NCI-H82 treated with DMSO at 0.1 percent for 48 hours (cell line): Measurements from ENCODE around the gene FAM83B.
"Not testable (repeated sequence)": the region's sequence is repeated elsewhere in the genome, so short reads cannot be mapped to it uniquely, and the experiment has no call there.

Experiments
- DNase-seq: peaks from one replicate; lab custom pipeline; 2025; ENCODE audit not compliant: unreplicated experiment; lab: John Stamatoyannopoulos, UW

FAM83B gene

DNA sequence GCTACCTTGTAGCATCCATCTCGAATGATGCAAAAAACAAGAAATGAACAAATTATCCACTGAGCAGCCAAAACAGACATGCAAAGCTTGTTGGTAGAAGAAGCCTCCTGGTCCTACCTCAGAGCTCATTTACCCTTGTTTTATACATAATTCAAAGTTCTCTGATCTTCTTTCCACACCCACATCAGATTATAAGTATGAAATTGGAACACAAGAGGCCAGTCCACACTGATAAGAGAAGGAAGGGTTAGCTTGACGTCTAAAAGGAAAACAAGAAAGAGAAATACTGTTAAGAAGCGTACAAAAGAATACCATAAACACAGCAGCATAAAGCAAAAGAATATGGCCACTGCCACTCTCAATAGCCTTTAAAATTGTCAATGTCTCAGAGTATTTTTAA is 49.7 kb downstream of the FAM83B start:
- DNase-seq, result no peak

DNA sequence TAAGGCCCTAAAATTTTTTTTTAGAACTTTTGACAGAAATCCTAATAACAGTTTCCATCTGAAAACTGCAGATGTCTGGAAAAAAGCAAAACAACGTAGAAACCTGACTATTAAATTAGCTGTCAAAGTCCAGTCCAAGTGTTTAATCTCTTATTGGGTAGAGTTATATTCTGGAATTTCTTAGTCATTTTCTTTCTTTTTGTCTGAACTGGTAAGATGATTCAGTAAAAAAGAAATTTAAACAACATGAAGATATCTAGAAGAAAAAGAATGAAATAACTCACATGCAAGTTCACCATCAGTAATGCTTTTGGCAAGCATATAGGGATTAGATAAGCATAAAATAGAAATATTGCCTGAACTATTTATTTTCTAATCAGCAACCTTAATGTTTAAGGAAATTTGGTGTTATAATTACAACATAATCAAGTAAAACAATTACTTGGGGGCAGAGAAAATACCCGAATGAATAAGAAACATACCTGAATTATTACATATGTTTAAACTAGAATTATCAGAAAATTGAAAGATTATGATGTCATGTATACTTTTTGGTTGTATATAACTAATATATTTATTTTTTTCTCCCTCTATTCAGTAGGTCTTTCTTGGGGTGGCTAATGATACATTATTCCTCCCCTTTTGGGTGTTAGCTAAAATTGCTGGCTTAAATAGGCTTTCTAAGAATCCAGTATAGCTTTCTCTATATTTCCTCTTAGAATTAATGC is 51.1 kb downstream of the FAM83B start:
- no peak for DNase-seq

DNA sequence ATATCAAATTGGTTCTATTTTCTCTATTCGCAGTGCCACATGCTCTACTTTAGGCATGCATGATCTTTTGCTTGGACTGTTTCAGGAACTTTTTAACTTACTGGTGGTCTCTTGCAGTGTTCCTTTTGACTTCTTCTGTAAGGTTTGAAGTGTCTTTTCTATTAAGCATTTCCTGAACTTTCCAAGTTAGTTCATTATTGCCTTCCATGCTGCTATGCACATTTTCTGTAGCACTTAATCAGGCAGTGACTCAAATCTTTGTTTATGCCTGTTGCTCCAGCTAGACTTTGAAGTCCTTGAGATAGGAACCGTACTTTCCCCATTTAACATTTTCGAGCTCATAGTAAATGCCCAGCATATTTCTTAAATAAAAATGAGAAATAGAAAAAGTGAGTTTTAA is 52.2 kb downstream of the FAM83B start:
- no peak for DNase-seq

DNA sequence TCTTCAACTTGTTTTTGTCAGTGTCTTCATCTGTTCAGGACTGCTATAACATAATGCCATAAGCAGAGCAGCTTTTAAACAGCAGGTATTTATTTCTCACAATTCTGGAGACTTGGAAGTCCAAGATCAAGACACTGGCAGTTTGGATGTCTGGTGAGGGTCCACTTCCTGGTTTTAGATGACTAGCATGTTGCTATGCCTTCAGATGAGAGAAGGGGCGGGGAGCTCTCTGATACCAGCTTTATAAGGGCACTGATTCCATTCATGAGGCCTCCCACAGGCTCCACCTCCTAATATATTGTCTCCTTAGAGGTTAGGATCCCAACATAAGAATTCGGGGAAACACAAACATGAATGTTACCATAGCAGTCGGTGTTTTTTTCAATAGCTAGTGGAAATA is 52.9 kb downstream of the FAM83B start:
- DNase-seq, result no peak

DNA sequence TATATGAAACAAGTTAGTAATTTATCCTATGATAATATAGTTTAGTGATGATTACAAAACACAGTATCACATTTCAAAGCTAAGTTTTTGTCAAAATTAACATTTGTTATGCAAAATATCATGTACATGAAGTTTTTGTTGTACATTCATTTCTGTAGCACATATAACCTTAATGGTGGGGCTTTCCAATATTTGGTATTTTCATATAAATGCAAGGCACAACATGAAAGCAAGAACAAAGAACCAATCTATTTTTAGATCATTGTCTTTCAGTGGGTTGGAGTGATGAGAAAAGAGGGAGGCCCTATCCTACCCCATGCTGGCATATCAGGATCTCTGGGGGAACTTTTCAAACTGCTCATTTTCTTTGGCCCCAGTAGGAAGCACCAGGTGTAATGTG is 53.4 kb downstream of the FAM83B start:
- DNase-seq, result no peak

DNA sequence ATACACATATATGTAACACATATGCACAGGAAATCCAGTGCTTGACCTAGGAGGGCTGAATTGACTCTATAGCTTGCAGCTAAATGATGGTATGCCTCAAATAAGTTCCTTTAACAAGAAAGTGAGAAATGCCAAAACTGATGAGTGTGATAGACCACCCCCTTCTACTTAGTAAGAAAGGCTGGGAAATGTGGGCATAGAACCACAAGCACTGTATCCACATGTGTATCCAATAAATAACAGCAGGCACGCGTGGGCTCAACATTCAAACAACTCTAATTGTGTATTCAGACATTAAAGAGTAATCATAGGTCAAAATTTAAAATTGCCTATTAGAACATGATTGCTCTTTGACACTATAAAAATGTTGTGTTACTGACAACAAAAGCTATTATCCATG is 54.1 kb downstream of the FAM83B start:
- no peak for DNase-seq

DNA sequence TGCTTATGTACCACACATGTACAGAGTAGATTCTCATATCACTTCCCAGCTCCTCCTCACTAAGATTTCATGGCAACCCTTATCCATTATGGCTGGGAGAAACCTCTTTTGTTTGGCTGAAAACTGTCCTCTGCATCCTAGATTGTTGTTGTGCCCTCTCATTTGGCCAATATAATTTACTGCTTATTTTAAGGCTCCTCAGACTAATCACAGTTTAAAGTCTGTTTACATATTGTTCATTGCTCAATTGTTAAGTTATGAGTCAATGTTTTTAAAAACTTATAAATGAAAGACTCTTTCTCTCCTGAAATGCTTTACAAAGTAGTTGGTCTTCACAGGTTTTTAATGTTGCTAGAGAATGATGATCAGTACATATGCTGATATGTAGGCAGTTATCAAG is 57.3 kb downstream of the FAM83B start:
- no peak for DNase-seq

DNA sequence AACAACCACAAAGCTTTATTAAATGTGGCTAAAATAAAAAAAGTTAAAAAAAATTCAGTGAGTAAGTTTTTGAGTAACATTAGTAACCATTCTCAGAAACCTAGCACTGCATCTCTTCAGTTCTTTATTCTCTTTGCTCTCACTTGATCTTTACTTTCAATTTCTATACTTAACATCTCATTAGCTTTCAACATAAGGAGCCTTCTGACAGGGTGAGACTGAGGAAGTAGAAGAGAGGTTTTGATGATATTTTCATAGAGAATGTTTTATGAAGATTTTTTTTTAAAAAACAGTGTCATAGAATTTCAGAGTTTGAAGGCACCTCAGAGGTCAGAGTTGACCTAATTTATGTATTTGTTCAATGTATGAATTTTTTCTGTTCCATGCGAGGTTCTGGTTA is 60.8 kb downstream of the FAM83B start:
- no peak for DNase-seq

DNA sequence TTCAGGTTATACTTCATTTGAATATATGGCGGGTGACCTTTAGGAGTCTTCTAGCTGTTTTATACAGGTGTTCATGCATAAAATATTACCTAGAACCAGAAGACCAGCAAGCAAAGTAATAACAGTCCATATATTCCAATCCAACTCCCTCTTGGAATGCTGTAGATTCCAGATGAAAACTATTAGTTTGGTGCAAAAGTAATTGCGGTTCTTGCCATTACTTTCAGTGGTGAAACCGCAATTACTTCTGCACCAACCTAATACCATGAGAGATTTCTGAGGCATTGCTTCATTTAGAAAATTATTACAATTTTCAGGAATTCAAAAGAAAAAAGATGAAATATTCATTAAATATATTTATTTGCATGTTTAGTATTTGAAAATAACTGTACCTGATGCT is 62.6 kb downstream of the FAM83B start:
- DNase-seq, result no peak

DNA sequence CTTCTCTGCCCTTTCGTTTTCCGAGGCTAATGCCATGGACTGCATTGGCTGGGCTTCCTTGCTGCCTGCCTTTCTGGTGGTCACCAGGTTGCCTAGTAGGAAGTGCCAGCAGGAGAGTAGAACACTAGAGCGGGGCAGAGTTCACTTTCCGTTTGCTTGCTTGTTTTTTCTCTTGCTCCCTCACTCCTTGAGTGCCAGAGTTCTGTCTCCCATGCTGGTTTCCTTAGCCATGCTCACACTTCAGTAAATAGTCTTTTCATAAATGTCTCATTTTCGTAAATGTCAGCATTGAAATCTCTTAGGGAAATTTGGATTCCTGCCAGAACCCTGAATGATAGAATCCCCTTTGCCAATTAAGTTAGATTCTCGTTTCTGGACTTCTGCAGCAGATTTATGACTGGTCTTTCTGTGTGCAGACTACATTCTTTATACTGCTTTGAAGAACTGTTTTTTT is 63.9 kb downstream of the FAM83B start:
- DNase-seq, result no peak

DNA sequence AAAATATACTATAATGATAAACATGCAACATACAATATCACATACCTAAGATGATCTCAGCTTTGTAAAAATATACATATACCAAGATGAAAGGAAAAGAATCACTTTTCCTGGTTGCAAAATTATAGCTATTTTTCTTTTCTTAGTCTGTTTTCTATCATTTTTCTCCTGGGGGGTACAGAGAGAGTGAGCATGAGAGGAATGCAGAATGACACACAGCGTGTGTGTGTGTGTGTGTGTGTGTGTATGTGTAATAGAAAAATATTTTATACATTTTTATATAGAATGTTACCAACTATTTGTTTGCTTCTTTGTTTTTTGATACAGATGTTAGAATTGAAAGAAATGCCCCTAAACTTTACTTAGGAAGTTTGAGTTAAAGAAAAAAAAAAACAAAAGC is 64.3 kb downstream of the FAM83B start:
- no peak for DNase-seq

DNA sequence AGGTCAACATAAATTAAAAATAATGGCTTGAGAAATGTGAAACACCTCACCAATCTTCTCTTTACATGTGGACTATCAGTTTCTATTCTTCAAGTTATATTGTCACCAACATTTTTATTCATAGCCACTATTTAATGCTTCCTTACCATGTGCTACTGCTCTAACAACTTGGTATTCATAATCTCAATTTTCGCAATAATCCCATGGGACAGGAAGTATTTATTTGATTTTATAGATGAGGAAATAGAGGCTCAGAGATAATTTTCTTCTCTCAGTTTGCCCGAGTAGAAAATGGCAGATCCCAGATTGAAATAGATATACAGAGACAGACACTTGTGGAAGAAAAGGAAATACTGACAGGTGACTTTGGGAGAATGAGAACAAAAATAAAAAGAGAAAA is 66.6 kb downstream of the FAM83B start:
- DNase-seq, result no peak

DNA sequence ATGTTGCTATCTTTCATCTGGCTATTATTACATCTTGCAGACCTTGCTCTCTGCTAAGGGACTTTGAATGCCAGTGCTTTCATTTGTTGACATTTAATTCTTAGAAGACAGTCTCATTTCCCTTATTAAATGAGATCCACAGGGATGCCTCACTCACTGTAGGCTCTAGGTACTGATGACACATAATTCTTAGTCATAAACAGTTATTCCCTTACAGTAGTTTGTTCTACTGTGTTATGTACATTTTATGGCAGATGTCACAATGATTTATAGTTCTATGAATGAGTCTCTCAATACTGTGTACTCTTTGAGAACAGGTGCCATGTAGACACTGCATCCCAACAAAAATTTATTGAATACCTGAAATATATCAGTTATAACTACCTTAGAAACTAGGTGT is 70.3 kb downstream of the FAM83B start:
- no peak for DNase-seq

DNA sequence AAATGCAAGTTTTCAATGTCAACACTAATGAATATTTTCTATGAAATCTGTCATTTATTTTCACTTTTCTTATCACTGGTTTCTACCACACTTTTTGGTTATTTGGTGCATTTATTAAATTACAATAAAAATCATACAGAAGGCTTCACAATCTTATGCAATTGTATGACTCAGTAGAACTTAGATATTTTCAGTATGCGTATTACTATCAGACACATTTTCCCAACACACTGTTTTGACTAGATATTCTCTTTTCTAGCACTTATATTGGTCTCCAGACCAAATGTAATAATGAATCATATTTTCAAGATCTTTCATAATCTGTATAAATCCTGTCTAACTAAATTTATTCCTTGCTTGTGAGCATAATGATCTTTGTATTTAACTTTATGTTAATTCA is 74.1 kb downstream of the FAM83B start:
- no peak for DNase-seq

DNA sequence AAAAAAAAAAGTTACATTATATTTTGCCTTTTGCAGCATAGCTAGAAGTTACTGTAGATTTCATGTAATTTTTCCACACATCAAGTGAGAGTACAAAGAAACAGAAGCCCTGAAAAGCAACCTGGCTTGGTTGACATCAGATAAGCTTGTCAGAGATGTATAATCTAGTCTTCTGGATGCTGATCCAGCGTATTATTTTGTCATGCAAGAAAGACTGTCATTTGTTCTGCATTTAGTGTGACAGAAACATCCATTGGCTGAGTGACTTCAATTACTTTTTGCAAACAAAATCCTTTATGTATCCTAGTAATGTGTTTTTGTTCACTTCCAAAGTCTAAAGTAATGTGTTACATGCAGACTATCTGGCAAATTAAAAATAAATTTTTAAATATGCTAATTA is 75.3 kb downstream of the FAM83B start:
- no peak for DNase-seq

DNA sequence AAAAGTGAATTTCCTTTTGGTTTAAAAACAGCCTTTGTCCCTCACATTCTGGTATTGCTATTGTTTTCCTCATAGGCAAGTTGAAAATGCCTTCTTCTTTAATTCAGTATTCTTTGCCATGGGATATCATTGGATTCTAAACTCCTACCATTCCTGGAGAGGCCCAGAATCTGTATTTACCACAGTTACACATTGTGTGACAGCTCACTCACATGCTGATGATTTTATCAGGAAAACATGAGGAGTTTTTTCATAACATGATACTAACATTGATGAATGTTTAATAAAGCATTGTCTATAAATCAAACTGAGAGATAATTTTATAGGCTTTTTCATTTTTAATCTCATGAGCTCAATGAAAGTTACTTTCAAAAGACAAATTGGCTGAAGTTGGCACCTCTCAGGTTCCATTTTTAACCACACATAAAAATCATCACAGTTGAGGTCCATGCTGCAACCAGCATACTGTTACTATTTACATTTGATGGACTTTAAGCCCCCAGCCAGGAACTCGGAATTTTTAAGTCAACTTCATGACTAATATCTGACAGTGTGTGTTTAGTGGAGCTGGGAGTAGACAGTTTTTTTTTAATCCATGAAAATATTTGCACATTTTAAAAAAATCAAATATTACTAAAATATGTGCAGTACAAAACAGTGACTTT is 82.8 kb downstream of the FAM83B start:
- DNase-seq, result no peak

DNA sequence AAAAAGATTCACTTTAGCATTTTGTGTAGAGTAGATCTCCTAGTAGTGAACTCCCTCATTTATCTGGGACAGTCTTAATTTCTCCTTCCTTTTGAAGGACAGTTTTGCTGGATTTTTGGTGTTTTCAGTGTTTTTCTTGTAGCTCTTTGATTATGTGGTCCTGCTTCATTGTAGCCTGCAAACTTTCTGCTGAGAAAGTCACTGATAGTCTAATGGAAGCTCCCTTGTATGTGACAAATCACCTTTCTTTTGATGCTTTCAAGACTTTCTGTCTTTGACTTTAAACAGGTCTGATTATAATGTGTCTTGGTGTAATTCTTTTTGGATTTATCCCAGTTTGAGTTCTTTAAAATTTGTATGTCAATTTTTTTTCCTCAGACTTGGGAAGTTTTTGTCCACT is 86.1 kb downstream of the FAM83B start:
- DNase-seq, result no peak

DNA sequence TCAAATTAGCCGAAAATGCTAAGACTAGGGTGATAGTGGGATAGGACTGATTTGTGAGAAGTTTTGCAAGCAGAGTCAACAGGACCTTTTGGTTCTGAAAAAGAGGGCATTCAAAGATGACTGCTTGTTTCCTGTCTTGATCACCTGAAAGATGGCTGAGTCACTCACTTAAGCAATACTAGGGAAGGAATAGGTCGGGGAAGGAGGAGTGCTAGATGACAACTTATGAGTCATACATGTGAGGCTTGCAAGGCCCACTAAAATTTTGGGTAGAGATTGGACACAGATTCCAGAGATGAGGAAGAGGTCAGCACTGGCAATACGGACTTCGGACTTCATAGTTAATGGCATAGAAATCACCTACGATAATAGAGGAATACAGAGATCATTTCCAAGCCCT is 89.2 kb downstream of the FAM83B start:
- no peak for DNase-seq

DNA sequence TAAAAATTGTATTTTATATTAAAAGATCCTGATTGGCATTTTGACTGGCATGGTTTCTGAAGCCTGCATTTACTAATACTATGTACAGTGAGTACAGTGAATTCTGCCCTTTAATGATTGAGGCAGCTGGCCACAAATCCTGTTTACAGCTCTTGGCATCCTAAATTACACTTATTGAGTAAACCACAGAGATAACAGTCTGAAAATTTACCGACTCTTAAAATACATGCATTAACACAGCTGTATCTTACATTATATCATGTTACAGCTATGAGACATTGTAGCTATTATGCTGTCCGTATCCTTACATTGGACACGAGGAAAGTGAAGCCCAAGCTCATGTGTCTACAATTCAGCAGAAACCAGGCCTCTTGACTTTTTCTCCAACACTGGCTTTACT is 90.8 kb downstream of the FAM83B start:
- DNase-seq, result no peak

DNA sequence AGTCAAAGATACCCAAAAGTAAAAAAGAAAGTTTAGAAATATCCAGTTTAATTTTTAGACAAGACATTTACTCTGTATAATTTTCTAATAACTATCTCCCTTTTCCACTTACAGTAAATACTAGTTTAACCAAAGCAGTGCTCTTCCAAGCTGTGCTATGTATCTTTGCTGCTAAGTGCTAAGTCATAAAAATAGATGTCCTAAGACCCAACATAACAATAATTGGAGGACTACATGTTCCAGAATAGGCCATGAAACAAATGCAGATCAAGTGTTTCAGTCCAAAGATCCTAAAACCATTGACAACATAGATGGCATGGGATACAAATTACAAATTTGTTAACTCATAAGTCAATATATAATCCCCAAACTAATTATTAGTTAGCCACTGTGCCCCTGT is 111.1 kb downstream of the FAM83B start:
- DNase-seq, result no peak

DNA sequence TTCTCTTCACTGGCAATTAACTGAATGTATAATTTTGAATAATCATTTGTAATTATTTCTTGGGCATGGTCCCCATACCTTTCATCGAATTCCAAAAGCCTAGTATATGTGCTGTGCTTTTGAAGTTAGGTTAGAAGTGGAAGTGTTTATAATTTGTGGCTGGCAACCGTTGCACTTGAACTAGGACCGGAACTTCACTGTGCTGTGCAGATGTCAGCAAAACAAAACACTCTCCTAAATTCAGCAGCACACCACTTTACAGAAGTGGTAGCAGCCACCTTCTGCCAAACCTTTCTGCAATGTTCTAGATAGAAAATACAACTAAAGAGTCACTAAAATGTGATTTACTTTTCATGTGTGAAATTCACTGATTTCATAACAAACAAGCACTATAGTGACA is 111.9 kb downstream of the FAM83B start:
- DNase-seq, result no peak

DNA sequence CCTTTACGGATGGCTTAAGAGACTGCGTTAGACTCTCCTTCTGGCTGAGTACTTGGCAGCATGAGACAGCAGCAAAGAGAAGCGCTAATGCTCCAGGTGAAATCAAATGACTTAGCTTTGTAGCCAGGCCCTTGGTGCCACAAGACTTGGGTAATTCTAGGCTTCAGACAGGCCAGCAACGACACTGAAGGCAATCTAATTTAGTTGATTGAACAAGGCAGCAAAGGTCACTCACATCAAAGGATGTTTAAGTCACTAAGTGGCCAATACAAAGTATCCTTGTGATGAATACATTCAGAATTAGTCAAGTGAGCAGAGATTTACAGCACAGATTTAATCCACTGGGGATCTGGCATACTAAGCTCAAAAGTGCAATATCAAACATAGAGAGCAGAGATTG is 113.2 kb downstream of the FAM83B start:
- no peak for DNase-seq

DNA sequence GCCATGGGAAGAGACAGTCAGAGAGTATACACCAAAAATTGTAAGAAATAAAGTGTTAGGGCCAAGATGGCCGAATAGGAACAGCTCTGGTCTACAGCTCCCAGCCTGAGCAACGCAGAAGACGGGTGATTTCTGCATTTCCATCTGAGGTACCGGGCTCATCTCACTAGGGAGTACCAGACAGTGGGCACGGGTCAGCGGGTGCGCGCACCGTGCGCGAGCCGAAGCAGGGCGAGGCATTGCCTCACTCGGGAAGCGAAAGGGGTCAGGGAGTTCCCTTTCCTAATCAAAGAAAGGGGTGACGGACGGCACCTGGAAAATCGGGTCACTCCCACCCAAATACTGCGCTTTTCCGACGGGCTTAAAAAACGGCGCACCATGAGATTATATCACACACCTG is 114.8 kb downstream of the FAM83B start:
- DNase-seq, result not testable (repeated sequence)
